NK-92 (cell line): ENCODE results near the gene OR14I1.

Experiments
- DNase-seq: peaks from one replicate; lab custom pipeline; 2025; ENCODE audit not compliant: unreplicated experiment; lab: John Stamatoyannopoulos, UW

The OR14I1 gene

GRCh38 chr1:248702714-248703113 lies at the start of gene OR14I1:
TSS of gene OR14I1 (minus strand) at chr1:248702766.
- DNase-seq = no peak

- DNase-seq = no peak
Measured at GRCh38 chr1:248751635-248752034, 49.1 kb upstream of the OR14I1 start.

GRCh38 chr1:248751142-248751541 lies 48.6 kb upstream of the OR14I1 start:
- DNase-seq = no peak

- DNase-seq = no peak
Measured at GRCh38 chr1:248750496-248750895, 47.9 kb upstream of the OR14I1 start.

GRCh38 chr1:248748211-248748610 lies 45.6 kb upstream of the OR14I1 start:
- DNase-seq = no peak

GRCh38 chr1:248740876-248741275 lies 38.3 kb upstream of the OR14I1 start:
- DNase-seq = no peak

- no peak for DNase-seq
Measured at GRCh38 chr1:248739572-248740205, 37.1 kb upstream of the OR14I1 start.

- DNase-seq = no peak
Measured at GRCh38 chr1:248737457-248737856, 34.9 kb upstream of the OR14I1 start.

- DNase-seq = no peak
Measured at GRCh38 chr1:248736977-248737376, 34.4 kb upstream of the OR14I1 start.

- no peak for DNase-seq
Measured at GRCh38 chr1:248733566-248733965, 31.0 kb upstream of the OR14I1 start.

GRCh38 chr1:248730507-248731335 lies 28.2 kb upstream of the OR14I1 start:
- DNase-seq = no peak

GRCh38 chr1:248714248-248714647 lies 11.7 kb upstream of the OR14I1 start:
- DNase-seq = no peak

GRCh38 chr1:248710305-248710900 lies 7.8 kb upstream of the OR14I1 start:
- DNase-seq = no peak

GRCh38 chr1:248704606-248705005 lies 2.0 kb upstream of the OR14I1 start:
- DNase-seq = no peak

- no peak for DNase-seq
Measured at GRCh38 chr1:248703674-248704073, 1.1 kb upstream of the OR14I1 start.

- DNase-seq = no peak
Measured at GRCh38 chr1:248699099-248699498, 3.5 kb downstream of the OR14I1 start.

GRCh38 chr1:248697907-248698306 lies 4.7 kb downstream of the OR14I1 start:
- DNase-seq = no peak

GRCh38 chr1:248696774-248697173 lies 5.8 kb downstream of the OR14I1 start:
- no peak for DNase-seq

GRCh38 chr1:248696261-248696660 lies 6.3 kb downstream of the OR14I1 start:
- DNase-seq = no peak

- no peak for DNase-seq
Measured at GRCh38 chr1:248695451-248696132, 7.0 kb downstream of the OR14I1 start.

GRCh38 chr1:248691567-248692155 lies 10.9 kb downstream of the OR14I1 start:
- DNase-seq = no peak
